Panc1 (cell line): ENCODE data around the gene UGT1A6. TPM values are rescaled to one million over a fixed set of nuclear protein-coding genes. Genes with fewer than 3 reads are reported as not detected.

ENCODE experiments used
- ATAC-seq: fragments of 200-7000 bp; cut with Tn5 transposase; 2 replicates; pipeline ENCODE4 v1.9.1; 2020; ENCODE audit warnings: mild to moderate bottlenecking, moderate library complexity
- BruUV-seq: library from RNA; stranded (reverse); fragments of 400-500 nt; replicated peaks from 2 replicates; lab custom pipeline; 2021; lab: Mats Ljungman, UMichigan
- CTCF ChIA-PET: fragments of 300-600 bp; sonication (Branson Sonifier 250); formaldehyde crosslinking; loops from one replicate; lab custom pipeline; 2022; ENCODE audit warnings: antibody characterized with exemption; lab: Charles Lee
- POLR2A ChIA-PET: fragments of 300-600 bp; sonication (Branson Sonifier 250); formaldehyde crosslinking; loops from one replicate; lab custom pipeline; 2022; ENCODE audit warnings: antibody characterized with exemption; lab: Charles Lee
- DNase-seq: peaks from one replicate; pipeline ENCODE4 v3.0.0-alpha.2; 2010; ENCODE audit warnings: low read depth, low spot score
- H3K27ac ChIP-seq: 2 replicates; pipeline ENCODE4 v1.5.1; 2011; ENCODE audit warnings: mild to moderate bottlenecking, low read length, inconsistent platforms
- H3K27me3 ChIP-seq: fragments of 200-500 bp; sonication (Bioruptor generic); 2 replicates; pipeline ENCODE4 v1.6.0; 2014; ENCODE audit warnings: low read length, inconsistent platforms; ENCODE audit not compliant: control insufficient read depth, insufficient read depth
- H3K36me3 ChIP-seq: fragments of 200-500 bp; sonication (Bioruptor generic); 2 replicates; pipeline ENCODE4 v1.5.1; 2014; ENCODE audit warnings: inconsistent platforms, mild to moderate bottlenecking, low read length, moderate library complexity; ENCODE audit not compliant: control insufficient read depth, insufficient read depth
- H3K4me1 ChIP-seq: 2 replicates; pipeline ENCODE4 v1.5.1; 2011; ENCODE audit warnings: inconsistent platforms, mild to moderate bottlenecking, low read length, moderate library complexity; ENCODE audit not compliant: control insufficient read depth, insufficient read depth
- H3K4me3 ChIP-seq, 2 experiments: 2 replicates each; pipeline ENCODE4 v1.5.1; 2011 to 2012; ENCODE audit warnings: low read depth in 2 of 2, low read length in 2 of 2, mild to moderate bottlenecking in 2 of 2, inconsistent platforms in 1 of 2, moderate library complexity in 1 of 2
- H3K9me3 ChIP-seq: fragments of 200-500 bp; sonication (Bioruptor generic); 2 replicates; pipeline ENCODE4 v1.5.1; 2014; ENCODE audit warnings: low read depth, mild to moderate bottlenecking, inconsistent platforms, low read length, moderate library complexity; ENCODE audit not compliant: control insufficient read depth, insufficient read depth
- POLR2AphosphoS5 ChIP-seq: IDR thresholded peaks from 2 replicates; pipeline ENCODE4 v1.6.1; 2012; ENCODE audit warnings: mild to moderate bottlenecking, low read depth, low read length, moderate library complexity
- SIN3A ChIP-seq: IDR thresholded peaks from 2 replicates; pipeline ENCODE4 v1.6.1; 2012; ENCODE audit warnings: low read depth, mild to moderate bottlenecking, low read length, moderate library complexity, borderline replicate concordance; ENCODE audit not compliant: insufficient read depth
- TCF7L2 ChIP-seq: IDR thresholded peaks from 2 replicates; pipeline ENCODE4 v1.6.1; 2011; ENCODE audit warnings: mild to moderate bottlenecking, low read depth, low read length, inconsistent platforms
- in situ Hi-C: cut with HindIII; loops from 2 replicates; pipeline ENCODE4 v1.10.0; 2016; ENCODE audit warnings: low sequenced_read_pairs, low pct_unique_long_range_greater_than_20kb
- intact Hi-C: fragments of 100-400 bp; cut with micrococcal nuclease; formaldehyde crosslinking; loops from one replicate; pipeline ENCODE4 v1.10.0; 2022; ENCODE audit not compliant: unreplicated experiment
- total RNA-seq: library from RNA; stranded (reverse); gene quantifications from one replicate; pipeline ENCODE4 v1.2.1, GENCODE V29; 2021; ENCODE audit not compliant: unreplicated experiment
- TF ChIP-seq, protein P1 (sequence below): fragments of 450-650 bp; IDR thresholded peaks from 2 replicates; pipeline ENCODE4 v1.5.1; 2017; ENCODE audit warnings: mild to moderate bottlenecking
- TF ChIP-seq, protein P2 (sequence below), 2 experiments: IDR thresholded peaks; 2 replicates each; pipeline ENCODE4 v1.6.1; 2011 to 2012; ENCODE audit warnings: low read depth in 2 of 2, control low read depth in 1 of 2, low read length in 1 of 2, mild to moderate bottlenecking in 1 of 2, moderate library complexity in 1 of 2; ENCODE audit not compliant: insufficient read depth in 1 of 2

Gene UGT1A6
- total RNA-seq, 1 experiment from 2014 or later: not detected

DNA sequence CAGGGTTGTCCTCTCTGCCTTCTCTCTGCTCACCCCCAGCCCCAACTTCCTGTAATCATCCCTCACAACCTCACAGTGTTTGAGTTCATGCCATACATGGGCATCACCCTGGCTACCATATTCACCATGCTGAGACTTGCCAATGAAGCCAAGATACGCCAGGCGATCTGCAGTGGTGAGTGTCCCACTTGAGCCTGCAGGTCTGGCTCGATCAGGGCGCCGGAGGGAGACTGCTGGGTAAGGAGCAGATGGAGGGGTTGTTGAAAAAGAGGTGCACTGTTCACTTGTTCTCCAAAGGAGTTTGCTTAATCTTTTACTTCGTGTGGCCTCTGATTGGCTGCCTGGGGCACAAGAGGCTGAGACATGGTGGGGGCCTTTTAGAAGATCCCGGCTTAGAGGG is 100.0 kb downstream of the UGT1A6 start:
- Histone ChIP-seq H3K27ac (no peak overlapping the region), H3K4me3 (no peak overlapping the region), H3K4me1 (no peaks in the 10 kb centered on the region), H3K9me3 (no peaks in the 10 kb centered on the region), H3K36me3 (no peaks in the 10 kb centered on the region), H3K27me3 (no peaks in the 10 kb centered on the region)
- ChIA-PET CTCF (no interaction called here), POLR2A (no interaction called here)
- TF ChIP-seq SIN3A: no peak
- TF ChIP-seq, protein P1, sequence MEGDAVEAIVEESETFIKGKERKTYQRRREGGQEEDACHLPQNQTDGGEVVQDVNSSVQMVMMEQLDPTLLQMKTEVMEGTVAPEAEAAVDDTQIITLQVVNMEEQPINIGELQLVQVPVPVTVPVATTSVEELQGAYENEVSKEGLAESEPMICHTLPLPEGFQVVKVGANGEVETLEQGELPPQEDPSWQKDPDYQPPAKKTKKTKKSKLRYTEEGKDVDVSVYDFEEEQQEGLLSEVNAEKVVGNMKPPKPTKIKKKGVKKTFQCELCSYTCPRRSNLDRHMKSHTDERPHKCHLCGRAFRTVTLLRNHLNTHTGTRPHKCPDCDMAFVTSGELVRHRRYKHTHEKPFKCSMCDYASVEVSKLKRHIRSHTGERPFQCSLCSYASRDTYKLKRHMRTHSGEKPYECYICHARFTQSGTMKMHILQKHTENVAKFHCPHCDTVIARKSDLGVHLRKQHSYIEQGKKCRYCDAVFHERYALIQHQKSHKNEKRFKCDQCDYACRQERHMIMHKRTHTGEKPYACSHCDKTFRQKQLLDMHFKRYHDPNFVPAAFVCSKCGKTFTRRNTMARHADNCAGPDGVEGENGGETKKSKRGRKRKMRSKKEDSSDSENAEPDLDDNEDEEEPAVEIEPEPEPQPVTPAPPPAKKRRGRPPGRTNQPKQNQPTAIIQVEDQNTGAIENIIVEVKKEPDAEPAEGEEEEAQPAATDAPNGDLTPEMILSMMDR: no peak
- TF ChIP-seq, protein P2, sequence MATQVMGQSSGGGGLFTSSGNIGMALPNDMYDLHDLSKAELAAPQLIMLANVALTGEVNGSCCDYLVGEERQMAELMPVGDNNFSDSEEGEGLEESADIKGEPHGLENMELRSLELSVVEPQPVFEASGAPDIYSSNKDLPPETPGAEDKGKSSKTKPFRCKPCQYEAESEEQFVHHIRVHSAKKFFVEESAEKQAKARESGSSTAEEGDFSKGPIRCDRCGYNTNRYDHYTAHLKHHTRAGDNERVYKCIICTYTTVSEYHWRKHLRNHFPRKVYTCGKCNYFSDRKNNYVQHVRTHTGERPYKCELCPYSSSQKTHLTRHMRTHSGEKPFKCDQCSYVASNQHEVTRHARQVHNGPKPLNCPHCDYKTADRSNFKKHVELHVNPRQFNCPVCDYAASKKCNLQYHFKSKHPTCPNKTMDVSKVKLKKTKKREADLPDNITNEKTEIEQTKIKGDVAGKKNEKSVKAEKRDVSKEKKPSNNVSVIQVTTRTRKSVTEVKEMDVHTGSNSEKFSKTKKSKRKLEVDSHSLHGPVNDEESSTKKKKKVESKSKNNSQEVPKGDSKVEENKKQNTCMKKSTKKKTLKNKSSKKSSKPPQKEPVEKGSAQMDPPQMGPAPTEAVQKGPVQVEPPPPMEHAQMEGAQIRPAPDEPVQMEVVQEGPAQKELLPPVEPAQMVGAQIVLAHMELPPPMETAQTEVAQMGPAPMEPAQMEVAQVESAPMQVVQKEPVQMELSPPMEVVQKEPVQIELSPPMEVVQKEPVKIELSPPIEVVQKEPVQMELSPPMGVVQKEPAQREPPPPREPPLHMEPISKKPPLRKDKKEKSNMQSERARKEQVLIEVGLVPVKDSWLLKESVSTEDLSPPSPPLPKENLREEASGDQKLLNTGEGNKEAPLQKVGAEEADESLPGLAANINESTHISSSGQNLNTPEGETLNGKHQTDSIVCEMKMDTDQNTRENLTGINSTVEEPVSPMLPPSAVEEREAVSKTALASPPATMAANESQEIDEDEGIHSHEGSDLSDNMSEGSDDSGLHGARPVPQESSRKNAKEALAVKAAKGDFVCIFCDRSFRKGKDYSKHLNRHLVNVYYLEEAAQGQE (IDR thresholded peaks at IDR 0.05; ENCODE audit: insufficient read depth in 1 of 2, low read depth in 2 of 2, low read length in 1 of 2): no peak
- no peak for TF ChIP-seq POLR2AphosphoS5
- no peak for TF ChIP-seq TCF7L2
- DNase-seq (no peak), ATAC-seq (no peak)
- in situ Hi-C loops (no loop called here), intact Hi-C loops (no loop called here)
- BruUV-seq: no TSS peak

DNA sequence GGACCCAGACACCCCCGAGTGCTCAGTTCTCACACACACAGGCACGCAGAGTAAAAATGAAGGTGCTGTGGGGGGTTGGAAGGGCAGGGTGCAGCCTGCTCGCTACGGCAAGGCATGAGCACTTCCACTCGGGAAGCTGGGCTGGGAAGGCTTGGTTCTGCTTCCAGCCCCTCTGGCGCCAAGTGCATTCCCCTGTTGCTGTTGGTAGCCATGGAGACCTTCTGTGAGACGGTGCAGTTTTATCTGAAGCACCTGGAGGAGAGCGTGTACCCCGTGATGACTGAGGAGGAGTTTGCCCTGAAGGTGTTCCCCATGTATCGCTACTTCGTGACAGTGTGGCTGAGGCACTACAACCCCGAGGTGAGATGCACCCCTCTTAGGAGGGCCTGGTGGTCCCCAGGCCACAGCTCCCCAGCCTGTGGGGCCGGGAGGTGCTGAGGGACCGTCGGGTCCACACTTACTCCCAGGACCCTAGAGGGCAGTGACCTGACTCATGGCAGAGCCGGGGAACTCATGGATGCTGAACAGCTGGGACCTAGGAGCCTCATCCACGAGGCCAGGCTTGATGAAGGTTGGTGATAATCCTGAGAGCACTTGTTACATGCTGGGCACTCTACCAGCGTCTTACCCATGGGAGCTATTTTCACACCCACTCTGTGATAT is 100.9 kb downstream of the UGT1A6 start:
- ChIA-PET CTCF (no interaction called here), POLR2A (no interaction called here)

DNA sequence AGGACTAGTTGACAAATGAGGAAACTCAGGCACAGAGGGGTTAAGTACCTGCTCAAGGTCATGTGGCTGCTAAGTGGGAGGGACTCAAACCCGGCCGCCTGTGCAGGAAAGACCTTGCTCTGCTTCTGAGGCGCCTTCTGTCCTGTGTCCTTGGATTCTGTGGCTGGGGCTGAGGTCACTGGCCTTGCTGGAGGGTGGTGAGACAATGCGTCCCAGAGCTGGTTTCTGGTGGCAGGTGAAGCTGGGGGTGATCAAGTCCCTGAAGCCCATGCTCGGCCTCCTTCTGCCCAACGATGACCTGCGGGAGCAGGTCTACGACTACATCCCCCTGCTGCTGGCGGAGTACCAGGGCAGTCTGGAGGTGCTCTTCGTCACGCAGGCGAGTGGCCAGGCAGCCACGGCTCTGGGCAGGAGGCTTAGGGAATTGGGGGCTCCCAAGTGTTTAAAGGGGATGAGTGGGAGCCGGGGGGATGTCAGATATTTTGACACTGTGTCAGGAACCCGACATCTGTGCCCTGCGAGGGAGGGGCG is 101.5 kb downstream of the UGT1A6 start:
- no peak for DNase-seq
- ChIA-PET POLR2A (no interaction called here), CTCF (no interaction called here)
- TF ChIP-seq, protein P1: no peak
- TF ChIP-seq, protein P2 (IDR thresholded peaks at IDR 0.05; ENCODE audit: insufficient read depth in 1 of 2, low read depth in 2 of 2, low read length in 1 of 2): no peak
- no peak for TF ChIP-seq POLR2AphosphoS5
- TF ChIP-seq TCF7L2: no peak
- no peak for TF ChIP-seq SIN3A
- no TSS peak for BruUV-seq
- intact Hi-C loops: no loop called here
- no peaks in the 10 kb centered on the region for H3K36me3 ChIP-seq
- no peak overlapping the region for H3K27ac ChIP-seq
- ATAC-seq: no peak
- in situ Hi-C loops: no loop called here
- H3K4me1 ChIP-seq: no peaks in the 10 kb centered on the region
- H3K9me3 ChIP-seq: no peaks in the 10 kb centered on the region
- H3K4me3 ChIP-seq: no peak overlapping the region
- no peaks in the 10 kb centered on the region for H3K27me3 ChIP-seq

More for the DNA sequence above, 100.9 kb downstream of the UGT1A6 start:
- no TSS peak for BruUV-seq
- no peaks in the 10 kb centered on the region for H3K27me3 ChIP-seq
- no peaks in the 10 kb centered on the region for H3K4me1 ChIP-seq
- intact Hi-C loops: no loop called here
- no peak overlapping the region for H3K27ac ChIP-seq
- no peaks in the 10 kb centered on the region for H3K36me3 ChIP-seq
- no peak for TF ChIP-seq TCF7L2
- no peak for DNase-seq
- 0 out of 2 replicates have a peak, but pooled peaks have one; percentile 26 for ATAC-seq
- in situ Hi-C loops: no loop called here
- H3K9me3 ChIP-seq: no peaks in the 10 kb centered on the region
- H3K4me3 ChIP-seq: no peak overlapping the region
